GM15510 (cell line): Measurements from ENCODE around the gene IL1RAP.

Source experiments
- POLR2A ChIP-seq: IDR thresholded peaks from 3 replicates; pipeline ENCODE4 v1.6.1; 2011; ENCODE audit warnings: borderline replicate concordance; ENCODE audit not compliant: insufficient read length; ENCODE audit errors: extremely low read depth

Gene IL1RAP

DNA sequence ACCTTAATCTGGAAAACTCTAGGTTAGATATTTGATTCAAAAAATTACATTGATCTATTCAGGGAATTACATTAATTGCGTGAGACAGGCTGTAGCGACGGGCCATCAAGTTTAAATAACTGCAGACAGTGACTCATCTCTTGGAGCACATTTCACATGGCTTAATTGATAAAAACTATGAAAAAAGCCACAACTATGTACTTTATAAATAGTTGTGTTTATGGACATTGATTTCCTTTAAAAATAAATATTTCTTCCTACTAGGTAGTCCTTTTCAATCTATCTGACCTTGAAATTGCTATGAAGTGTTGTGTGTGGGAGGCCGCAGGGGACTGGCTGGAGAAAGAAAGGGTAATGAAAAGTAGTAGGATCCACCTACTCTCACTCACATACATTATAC, 157.8 kb downstream of the IL1RAP start:
- no peak for TF ChIP-seq POLR2A

DNA sequence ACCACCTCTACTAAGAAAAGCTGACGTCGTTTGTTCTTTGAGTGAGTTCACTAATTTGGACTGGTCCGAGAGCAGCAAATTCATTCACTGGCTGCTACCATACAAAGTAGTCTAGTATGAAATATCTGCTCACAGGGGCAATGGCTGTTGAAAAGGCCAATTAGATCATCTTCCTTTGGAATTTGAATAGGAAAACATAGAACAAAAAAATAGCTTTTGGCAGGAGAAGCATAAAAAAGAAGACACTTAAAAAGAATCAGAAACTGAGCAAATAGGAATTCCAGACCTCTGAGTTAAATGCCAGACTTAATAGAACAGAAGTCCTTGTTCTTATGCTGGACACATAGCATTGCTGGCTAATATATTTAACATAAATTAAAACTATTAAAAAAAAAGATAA, 159.3 kb downstream of the IL1RAP start:
- no peak for TF ChIP-seq POLR2A

DNA sequence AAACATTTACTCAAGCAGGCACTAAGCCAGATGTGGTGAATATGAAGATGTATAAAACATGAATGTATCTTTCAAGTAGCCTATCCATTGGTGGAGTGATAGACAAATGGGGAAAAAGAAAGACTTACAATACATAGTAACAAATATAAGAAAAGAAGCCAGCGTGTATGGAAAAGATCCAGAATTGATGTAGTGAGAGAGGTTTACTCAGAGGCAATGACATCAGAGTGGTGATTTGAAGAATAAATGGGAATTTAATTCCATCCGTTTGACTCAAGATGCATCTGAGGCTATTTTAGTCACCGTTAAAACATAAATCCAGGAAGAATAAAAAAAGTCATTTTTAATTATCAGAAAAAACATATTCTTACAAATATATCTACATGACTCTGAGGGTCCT, 162.6 kb downstream of the IL1RAP start:
- TF ChIP-seq POLR2A: no peak

DNA sequence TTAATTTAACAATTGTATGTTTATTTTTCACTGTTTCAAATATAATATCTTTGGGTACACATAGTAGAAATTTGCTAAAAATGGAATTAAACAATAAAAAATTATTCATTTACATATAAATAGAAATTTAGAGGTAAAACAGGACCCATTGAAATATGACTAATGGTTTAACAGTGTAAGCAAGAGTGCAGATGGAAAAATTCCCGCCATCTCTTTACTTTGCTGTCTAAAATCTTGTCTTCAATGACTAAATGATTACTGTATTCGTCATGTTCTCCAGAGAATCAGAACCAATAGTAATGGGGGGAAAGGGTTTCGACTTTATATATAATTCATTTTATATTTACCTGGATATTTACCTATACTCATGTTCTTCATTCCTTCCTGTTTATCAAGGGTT, 163.1 kb downstream of the IL1RAP start:
- TF ChIP-seq POLR2A: no peak

DNA sequence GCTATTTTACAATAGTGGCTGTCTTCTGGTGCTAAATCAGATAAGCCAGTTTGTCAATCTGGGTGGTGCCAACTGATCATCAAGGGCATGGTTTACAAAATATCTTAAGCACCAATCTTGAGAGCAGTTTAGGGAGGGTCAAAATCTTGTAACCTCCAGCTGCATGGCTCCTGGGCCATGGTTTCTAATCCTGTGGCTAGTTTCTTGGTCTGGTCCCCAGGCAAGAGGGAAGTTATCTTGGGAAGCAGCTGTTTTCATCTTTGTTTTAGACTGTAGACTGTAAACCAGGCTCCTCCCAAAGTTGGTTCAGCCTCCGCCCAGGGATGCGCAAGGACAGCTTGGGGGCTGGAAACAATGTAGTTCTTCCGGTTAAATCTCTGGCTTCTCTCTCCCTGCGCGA, 166.8 kb downstream of the IL1RAP start:
- TF ChIP-seq POLR2A: no peak

DNA sequence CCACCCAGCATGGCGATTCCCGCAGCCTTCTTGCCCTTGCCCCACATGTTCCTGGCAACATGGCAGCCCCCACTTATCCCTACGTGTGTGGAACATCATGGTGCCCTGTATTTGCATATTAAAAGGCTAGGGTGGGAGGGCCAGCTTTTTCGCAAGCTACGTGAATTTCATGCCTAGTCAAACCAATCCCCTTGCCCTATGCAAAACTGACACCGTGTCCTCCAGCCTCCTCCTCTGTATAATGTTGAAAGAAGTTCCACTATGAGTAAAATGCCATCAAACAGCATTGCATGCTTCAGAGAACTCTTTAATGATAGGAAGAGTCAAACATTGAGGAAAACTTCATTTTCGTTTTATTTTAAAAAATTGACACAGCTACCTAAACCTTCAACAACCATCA, 170.9 kb downstream of the IL1RAP start:
- no peak for TF ChIP-seq POLR2A

DNA sequence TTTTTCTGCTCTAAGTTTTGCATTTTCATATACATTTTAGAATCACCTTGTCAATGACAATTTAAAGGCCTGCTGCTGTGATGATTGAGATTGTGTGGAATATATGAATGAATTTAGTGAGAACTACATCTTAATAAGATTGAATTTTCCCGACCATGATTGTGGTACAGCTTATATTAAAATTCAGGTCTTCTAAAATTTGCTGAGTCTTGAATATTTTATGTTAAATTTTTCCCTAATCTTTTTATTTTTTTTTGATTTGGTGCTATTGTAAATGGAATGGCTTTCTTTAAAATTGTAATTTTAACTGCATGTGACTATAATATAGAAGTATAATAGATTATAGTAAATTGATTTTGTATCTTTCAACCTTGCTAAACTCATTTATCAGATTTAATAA, 172.1 kb downstream of the IL1RAP start:
- TF ChIP-seq POLR2A: no peak

DNA sequence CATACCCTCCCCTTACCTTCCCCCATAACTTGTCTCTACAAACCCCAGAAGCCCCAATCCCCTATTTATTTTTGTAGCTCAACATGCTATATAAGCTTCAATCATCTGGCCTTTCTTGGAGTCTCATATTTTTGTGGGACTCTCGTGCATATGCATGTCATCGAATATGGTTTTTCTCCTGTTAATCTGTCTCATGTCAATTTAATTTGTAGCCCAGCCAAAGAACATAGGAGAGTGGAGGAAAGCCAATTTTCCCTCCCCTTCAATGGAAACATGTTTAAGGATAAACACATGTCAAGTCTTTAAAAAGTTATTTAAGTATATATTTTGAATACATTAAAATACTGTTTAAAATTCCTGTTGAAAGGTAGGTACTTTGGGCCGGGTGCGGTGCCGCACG, 176.4 kb downstream of the IL1RAP start:
- no peak for TF ChIP-seq POLR2A

DNA sequence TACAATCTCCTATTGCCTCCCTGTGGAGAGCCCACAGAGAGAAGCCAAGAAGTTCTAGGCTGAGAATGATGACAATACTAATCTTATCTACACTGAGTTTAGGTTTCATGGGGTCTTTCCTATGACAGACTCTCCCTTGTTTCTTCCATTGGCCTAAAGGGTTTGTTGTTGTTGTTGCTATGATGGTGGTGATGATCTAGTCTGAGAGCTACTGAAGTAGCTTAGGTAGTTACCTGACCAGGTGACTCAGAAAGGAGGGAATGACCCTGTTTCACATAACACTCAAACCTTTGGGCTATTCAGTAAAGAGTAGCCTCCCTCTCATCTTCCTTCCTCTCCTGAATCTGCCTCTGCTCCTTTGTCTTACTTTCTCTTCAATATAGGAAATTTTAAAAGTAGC, 178.4 kb downstream of the IL1RAP start:
- no peak for TF ChIP-seq POLR2A

DNA sequence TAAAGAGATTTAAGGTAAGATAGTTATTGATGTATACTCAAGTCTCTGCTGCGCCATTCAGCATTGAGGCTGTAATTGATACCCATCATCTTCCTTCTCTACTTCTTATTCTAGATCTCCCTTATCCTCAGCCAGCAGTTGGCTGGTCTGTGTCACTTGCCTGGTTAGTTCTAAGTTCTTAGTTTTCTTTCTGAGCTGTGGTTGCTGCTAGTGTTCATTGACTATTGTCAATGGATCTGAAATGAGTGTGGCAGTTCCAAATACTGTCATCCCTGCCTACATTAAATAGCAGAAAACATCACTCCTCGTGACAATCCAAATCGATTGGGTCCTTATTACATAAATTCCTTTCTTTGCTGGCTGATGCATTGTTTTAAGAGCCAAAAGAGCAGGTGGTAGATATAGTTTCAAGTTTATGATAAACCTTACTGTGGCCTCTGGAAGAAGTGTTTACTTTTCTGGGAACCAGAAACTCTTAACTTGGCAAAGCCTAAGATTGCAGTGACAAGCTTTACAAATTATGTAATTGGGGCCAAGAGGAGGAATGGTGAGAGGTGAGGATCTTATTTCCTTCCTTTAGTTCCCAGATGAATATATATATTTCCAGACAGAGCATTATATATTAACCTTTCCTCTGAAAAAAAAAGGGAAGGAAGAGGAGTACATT, 180.6 kb downstream of the IL1RAP start:
- no peak for TF ChIP-seq POLR2A

DNA sequence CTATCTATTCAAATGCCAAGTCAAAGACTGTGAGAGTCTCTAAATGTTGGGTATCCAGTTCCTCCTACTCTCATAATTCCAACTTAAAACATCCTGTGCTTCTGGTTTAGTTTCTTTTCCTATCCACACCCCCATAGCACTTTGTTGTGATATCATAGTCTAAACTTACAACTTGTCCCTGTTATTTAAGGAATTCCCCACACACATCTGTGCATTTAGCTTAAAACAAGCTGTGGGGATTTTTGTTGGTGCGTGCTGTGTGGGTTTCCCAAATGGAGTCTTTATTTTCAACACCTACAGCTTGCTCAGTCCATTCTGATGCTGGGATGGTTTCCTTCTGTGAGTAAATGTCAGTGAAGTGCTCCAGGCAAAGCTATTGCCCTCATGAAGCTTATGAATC, 181.3 kb downstream of the IL1RAP start:
- TF ChIP-seq POLR2A: no peak

DNA sequence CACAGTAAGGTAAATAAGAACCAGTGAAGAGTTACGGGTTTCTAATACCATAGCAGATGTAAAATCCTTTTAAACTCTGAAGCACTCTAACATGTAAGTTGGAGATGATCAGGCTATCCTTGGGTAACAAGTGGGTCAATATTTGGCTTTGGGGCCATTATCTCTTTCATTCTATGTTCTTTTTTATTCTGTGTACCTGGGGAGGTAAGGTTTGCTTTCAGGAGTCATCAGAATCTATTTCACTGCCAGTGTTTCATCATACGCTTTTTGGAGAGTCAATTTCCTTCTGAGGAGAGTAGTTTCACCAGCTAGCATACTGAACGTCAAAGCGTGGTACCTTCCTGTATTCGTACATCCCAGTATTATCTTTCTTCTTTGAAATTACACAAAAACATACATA, 182.1 kb downstream of the IL1RAP start:
- no peak for TF ChIP-seq POLR2A

DNA sequence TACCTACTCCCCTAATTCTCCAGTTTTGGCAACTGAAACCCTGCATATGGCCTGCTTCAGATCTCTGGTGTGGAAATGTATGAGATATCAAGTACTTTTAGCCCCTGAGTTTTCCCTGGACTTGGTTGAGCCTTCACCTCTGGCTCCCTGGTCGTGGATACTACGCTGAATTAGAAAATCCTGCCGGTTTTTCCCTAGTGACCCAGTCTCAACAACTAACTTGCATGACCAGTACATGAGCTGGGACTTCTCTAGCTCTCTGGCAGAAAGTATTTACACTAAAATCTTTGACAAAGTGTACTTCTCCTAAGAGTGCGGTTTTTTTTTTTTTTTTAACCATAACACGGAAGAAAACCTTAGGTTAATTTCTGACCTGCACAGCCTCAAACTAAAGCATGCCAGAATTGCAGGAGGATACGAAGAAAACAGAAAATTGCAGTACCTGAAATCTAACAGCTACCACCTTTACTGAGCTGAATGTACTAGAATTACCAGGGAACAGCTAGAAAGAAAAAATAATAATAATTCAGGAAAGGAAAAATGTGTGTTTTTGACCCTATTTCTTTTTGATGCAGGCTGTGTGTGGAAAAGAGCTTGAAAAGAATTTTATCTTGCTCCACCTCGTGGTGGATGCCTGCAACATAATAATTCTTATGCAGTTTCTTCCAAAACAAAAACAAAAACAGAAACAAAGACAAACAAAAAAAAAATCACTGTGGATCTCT, 183.1 kb downstream of the IL1RAP start:
- no peak for TF ChIP-seq POLR2A

DNA sequence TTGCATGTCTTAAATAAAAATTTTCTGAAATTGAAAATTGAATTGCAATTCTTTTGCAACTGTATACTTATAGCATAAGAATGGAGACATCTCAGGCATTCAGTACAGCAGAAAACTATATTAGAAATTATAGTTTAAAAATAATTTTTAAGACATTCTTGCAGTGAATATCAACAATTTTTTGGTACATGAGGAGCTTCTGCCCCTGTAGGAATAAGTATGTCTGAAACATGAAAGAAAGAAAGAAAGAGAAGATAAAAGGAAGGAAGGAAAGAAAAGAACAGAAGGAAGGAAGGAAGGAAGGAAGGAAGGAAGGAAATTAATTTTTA, 183.6 kb downstream of the IL1RAP start:
- TF ChIP-seq POLR2A: no peak

DNA sequence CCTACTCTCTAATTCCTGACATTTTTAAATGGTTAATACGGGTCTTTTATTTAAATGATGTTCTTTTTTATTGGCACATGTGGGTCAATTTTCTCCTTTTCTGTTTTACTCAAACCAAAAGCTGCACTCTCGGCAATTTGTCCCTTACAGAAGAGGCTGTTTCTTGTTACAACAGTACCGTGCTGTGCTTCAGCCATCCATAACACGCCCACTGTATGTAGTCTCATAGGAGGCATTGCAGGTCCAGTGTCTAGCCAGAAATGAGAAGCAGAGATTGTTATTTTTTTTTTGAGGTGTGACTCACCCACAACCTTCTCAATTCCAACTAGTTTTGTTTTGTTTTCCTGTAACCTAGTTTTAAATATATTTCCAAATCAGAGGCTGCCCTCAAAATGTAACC, 184.0 kb downstream of the IL1RAP start:
- TF ChIP-seq POLR2A: no peak

DNA sequence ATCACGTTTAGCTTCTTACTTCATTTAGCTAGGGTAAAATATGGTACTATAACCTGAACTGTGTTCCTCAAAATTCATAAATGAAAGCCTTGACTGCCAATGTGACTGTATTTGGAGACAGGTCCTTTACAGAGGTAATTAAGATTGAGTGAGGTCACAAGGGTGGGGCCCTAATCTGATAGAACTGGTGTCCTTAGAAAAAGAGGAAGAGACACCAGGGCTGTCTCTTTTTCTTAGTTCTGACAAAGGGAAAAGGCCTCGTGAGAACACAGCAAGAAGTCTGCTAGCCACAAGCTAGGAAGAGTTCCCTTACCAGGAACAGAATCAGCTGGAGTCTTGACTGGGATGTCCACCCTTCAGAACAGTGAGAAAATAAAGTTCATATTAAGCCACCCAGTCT, 185.9 kb downstream of the IL1RAP start:
- no peak for TF ChIP-seq POLR2A
